Measurements from ENCODE around the gene TMEM131.

Gene TMEM131

DNA sequence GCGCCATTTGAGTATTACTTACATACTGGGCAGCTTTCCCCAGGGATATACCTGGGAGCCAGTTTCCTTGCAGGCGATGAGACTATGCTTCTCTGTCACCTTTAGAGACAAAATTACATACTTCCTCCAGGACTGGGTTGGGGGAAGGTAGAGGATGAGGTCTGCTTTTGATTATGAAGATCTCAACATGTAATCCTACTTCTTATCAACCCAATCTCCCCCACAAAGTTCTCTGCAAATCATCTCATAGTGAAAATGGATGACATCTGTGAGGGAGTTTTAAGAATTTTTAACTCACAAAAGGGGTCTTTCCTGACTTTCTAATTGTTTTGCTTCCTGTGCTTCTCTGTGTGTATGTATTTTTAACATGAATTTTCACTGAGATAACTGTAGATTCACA is 81.9 kb downstream of the TMEM131 start:
- no peak for DNase-seq

DNA sequence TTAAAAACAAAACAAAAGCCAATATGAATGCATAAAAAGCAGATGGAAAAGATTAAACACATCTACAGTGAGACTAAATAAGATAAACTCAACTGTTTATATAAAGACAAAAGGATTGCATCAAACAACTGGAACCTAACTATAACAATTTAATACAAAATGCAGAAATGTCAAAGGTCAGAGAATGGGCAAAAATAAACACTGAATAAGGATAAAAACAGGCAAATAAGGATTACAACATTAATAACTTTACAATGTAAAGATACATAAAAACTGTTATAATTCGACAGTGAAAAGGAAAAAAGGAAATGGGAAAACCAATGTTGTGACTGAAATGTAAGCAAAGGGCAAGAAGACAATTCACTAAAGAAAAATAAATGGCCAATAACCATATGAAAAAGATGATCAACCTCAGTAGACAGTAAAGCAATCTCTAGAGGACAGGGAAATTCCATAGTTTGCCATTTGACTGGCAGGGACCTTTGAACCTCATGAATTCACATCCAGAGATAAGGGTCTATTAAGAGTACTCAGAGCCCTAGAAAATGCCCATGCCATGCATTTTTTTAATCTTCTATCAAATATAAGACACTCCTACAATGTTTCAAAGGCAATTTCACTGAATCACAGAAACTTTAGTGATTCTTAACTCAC is 83.7 kb downstream of the TMEM131 start:
- Mint-ChIP-seq H3K4me3 (no peak overlapping the region), H3K27ac (no peak overlapping the region), H3K9me3 (peaks cover 22% of the 10 kb centered on the region), H3K36me3 (ENCODE audit: low read depth) (peaks cover 44% of the 10 kb centered on the region), H3K27me3 (ENCODE audit: low read depth, poor library complexity) (no peaks in the 10 kb centered on the region), H3K4me1 (peaks cover 21% of the 10 kb centered on the region)
- TF ChIP-seq, protein P1, sequence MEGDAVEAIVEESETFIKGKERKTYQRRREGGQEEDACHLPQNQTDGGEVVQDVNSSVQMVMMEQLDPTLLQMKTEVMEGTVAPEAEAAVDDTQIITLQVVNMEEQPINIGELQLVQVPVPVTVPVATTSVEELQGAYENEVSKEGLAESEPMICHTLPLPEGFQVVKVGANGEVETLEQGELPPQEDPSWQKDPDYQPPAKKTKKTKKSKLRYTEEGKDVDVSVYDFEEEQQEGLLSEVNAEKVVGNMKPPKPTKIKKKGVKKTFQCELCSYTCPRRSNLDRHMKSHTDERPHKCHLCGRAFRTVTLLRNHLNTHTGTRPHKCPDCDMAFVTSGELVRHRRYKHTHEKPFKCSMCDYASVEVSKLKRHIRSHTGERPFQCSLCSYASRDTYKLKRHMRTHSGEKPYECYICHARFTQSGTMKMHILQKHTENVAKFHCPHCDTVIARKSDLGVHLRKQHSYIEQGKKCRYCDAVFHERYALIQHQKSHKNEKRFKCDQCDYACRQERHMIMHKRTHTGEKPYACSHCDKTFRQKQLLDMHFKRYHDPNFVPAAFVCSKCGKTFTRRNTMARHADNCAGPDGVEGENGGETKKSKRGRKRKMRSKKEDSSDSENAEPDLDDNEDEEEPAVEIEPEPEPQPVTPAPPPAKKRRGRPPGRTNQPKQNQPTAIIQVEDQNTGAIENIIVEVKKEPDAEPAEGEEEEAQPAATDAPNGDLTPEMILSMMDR (IDR thresholded peaks at IDR 0.05) = no peak
- DNase-seq = no peak

More for the DNA sequence above, 81.9 kb downstream of the TMEM131 start:
- peaks cover 5% of the 10 kb centered on the region for H3K4me1 Mint-ChIP-seq
- H3K27ac Mint-ChIP-seq = no peak overlapping the region
- H3K4me3 Mint-ChIP-seq = no peak overlapping the region
- peaks cover 60% of the 10 kb centered on the region for H3K36me3 Mint-ChIP-seq (ENCODE audit: low read depth)
- TF ChIP-seq, protein P1 (IDR thresholded peaks at IDR 0.05) = no peak
- peaks cover 22% of the 10 kb centered on the region for H3K9me3 Mint-ChIP-seq
- no peaks in the 10 kb centered on the region for H3K27me3 Mint-ChIP-seq (ENCODE audit: low read depth, poor library complexity)

DNA sequence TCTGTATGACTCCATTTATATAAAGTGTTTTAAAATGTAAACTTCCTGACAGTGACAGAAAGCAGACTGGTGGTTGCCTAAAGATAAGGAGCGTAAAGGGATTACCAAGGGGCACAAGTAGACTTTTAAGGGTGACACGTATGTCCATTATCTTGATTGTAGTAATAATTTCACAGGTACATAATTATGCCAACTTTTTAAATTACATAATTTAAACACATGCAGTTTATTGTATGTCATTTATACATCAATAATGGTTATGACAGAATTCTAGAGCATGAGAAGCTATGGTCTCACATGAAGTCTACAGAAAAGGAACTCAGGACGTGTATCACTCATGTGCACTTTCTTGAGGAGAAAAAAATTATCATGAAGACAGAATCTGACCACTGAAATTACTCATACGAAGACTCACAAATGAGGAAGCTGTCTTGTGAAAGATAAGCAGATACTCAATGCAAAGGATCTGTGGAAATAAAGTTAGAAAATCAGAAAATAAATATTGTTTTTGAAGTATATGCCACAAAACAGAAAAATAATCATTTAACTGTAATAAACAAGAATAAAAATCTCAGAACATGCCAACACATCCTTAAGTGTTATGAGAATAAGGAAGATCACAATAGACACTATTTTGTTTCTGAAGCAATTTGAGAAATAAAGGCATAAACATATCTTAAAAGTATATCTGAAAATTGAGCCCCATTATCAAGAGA is 84.4 kb downstream of the TMEM131 start:
- peaks cover 24% of the 10 kb centered on the region for H3K4me1 Mint-ChIP-seq
- TF ChIP-seq, protein P1 (IDR thresholded peaks at IDR 0.05) = no peak

DNA sequence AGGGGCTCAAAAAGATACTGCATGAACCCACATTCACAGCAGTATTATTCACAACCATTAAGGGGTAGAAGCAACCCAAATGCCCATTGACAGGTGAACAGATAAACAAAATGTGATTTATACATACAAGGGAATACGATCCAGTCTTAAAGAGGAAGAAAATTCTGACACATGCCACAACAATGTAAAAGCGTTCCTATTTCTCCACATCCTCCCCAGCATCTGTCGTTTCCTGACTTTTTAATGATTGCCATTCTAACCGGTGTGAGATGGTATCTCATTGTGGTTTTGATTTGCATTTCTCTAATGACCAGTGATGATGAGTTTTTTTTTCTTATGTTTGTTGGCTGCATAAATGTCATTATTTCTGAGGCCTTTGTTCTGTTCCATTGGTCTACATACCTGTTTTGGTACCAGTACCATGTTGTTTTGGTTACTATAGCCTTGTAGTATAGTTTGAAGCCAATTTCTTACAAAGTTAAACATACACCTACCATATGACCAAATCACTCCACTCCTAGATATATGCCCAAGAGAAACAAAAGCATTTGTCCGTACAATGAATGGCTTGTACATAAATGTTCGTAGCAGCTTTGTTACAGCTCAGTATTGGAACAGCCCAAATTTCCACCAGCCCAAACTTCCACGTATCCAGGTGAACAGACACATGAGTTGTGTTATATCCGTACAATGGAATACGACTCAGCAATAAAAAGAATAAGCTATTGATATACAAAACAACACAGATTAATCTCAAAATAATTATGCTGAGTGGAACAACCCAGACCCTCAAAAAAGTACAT is 85.1 kb downstream of the TMEM131 start:
- H3K4me1 Mint-ChIP-seq = peaks cover 24% of the 10 kb centered on the region
- H3K36me3 Mint-ChIP-seq (ENCODE audit: low read depth) = peaks cover 58% of the 10 kb centered on the region
- peaks cover 22% of the 10 kb centered on the region for H3K9me3 Mint-ChIP-seq
- H3K27me3 Mint-ChIP-seq (ENCODE audit: low read depth, poor library complexity) = no peaks in the 10 kb centered on the region
- DNase-seq = no peak
- TF ChIP-seq, protein P1 (IDR thresholded peaks at IDR 0.05) = no peak
- no peak overlapping the region for H3K4me3 Mint-ChIP-seq
- H3K27ac Mint-ChIP-seq = no peak overlapping the region

More for the DNA sequence above, 84.4 kb downstream of the TMEM131 start:
- Mint-ChIP-seq H3K4me3 (no peak overlapping the region), H3K27me3 (ENCODE audit: low read depth, poor library complexity) (no peaks in the 10 kb centered on the region), H3K36me3 (ENCODE audit: low read depth) (peaks cover 51% of the 10 kb centered on the region), H3K27ac (no peak overlapping the region), H3K9me3 (peaks cover 22% of the 10 kb centered on the region)
- DNase-seq = no peak

DNA sequence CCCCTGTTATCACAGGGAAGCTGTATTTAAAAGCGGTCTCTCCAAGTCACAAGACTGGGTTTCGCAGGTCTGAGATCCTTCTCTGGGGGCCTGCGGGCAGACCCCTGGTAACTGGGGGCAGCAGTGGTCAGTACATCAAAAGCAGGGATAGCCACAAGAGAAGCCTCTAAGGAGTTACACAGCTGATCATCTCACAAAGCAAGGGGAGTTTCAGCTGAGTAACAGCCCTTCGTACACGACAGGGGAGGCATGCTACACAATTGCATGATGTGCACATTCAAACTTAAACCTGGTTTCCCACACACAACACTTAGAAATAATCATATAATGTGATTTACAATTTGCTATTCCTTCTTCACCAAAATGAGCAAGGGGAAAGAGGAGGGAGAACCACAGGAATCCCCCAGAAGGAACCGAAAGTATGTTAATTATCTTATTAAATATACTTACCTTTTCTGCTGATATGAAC is 87.5 kb downstream of the TMEM131 start:
- Mint-ChIP-seq H3K36me3 (ENCODE audit: low read depth) (peaks cover 67% of the 10 kb centered on the region), H3K4me1 (peaks cover 24% of the 10 kb centered on the region)

More for the DNA sequence above, 87.5 kb downstream of the TMEM131 start:
- Mint-ChIP-seq H3K9me3 (peaks cover 22% of the 10 kb centered on the region), H3K4me3 (no peak overlapping the region), H3K27ac (peak overlapping the region; percentile 92), H3K27me3 (ENCODE audit: low read depth, poor library complexity) (no peaks in the 10 kb centered on the region)
- DNase-seq = no peak
- TF ChIP-seq, protein P1 (IDR thresholded peaks at IDR 0.05) = no peak

Measured in nephron progenitor cell (in vitro differentiated cells).